Liver (tissue), 9 donors: ENCODE data around the gene RGS21. TPM values are rescaled to one million over a fixed set of nuclear protein-coding genes. Genes with fewer than 3 reads are reported as not detected.

Experiments
- DNase-seq: peaks from one replicate; pipeline ENCODE4 v3.0.0-alpha.2; 2017; ENCODE audit warnings: low spot score
- H3K27ac ChIP-seq, 2 donors: one replicate each; pipeline ENCODE4 v1.7.0; 2013; ENCODE audit warnings: inconsistent platforms in 2 of 2, low read length in 2 of 2, control low read depth in 1 of 2, low read depth in 1 of 2, mild to moderate bottlenecking in 1 of 2
- H3K27me3 ChIP-seq, 4 donors: one replicate each; pipeline versions ENCODE4 v1.6.1 to v1.7.0; 2013; ENCODE audit warnings: low read length in 3 of 4, inconsistent platforms in 1 of 4, mild to moderate bottlenecking in 1 of 4, moderate library complexity in 1 of 4; ENCODE audit not compliant: control insufficient read depth in 4 of 4, insufficient read depth in 4 of 4
- H3K36me3 ChIP-seq, 4 donors: one replicate each; pipeline versions ENCODE4 v1.6.1 to v1.7.0; 2013; ENCODE audit warnings: low read length in 3 of 4, mild to moderate bottlenecking in 3 of 4, low read depth in 1 of 4, moderate library complexity in 1 of 4; ENCODE audit not compliant: control insufficient read depth in 4 of 4, insufficient read depth in 3 of 4
- H3K4me1 ChIP-seq, 4 donors: one replicate each; pipeline versions ENCODE4 v1.6.1 to v1.7.0; 2013; ENCODE audit warnings: low read length in 3 of 4, mild to moderate bottlenecking in 3 of 4, moderate library complexity in 1 of 4; ENCODE audit not compliant: control insufficient read depth in 4 of 4, insufficient read depth in 4 of 4
- H3K4me3 ChIP-seq, 3 donors: one replicate each; pipeline versions ENCODE4 v1.6.1 to v1.7.0; 2013; ENCODE audit warnings: low read length in 3 of 3, control low read depth in 1 of 3, low read depth in 1 of 3, mild to moderate bottlenecking in 1 of 3
- H3K9ac ChIP-seq, 2 donors: one replicate each; pipeline ENCODE4 v1.7.0; 2013; ENCODE audit warnings: low read length in 2 of 2, mild to moderate bottlenecking in 2 of 2, moderate library complexity in 2 of 2, control low read depth in 1 of 2, low read depth in 1 of 2
- H3K9me3 ChIP-seq, 4 donors: one replicate each; pipeline versions ENCODE4 v1.6.1 to v1.7.0; 2013; ENCODE audit warnings: low read length in 3 of 4; ENCODE audit not compliant: control insufficient read depth in 4 of 4
- EGR1 ChIP-seq, 2 donors: IDR thresholded peaks; 2 replicates each; pipeline ENCODE4 v1.6.1; 2016 to 2018; ENCODE audit warnings: antibody characterized with exemption in 2 of 2, low read depth in 2 of 2
- FOXA1 ChIP-seq: IDR thresholded peaks from 2 replicates; pipeline ENCODE4 v1.6.1; 2016; ENCODE audit warnings: antibody characterized with exemption
- FOXA2 ChIP-seq: IDR thresholded peaks from 2 replicates; pipeline ENCODE4 v1.6.1; 2016; ENCODE audit warnings: antibody characterized with exemption
- GABPA ChIP-seq, 2 donors: IDR thresholded peaks in 1 of 2; conservative IDR thresholded peaks in 1 of 2; 2 replicates each; pipeline ENCODE4 v1.6.1; 2016; ENCODE audit warnings: antibody characterized with exemption in 2 of 2, mild to moderate bottlenecking in 1 of 2, moderate library complexity in 1 of 2
- HNF4A ChIP-seq, 2 donors: conservative IDR thresholded peaks; 2 replicates each; pipeline ENCODE4 v1.6.1; 2016; ENCODE audit warnings: antibody characterized with exemption in 2 of 2, mild to moderate bottlenecking in 2 of 2
- HNF4G ChIP-seq: IDR thresholded peaks from 2 replicates; pipeline ENCODE4 v1.6.1; 2016; ENCODE audit warnings: antibody characterized with exemption
- JUND ChIP-seq, 2 donors: IDR thresholded peaks; 2 replicates each; pipeline ENCODE4 v1.6.1; 2016; ENCODE audit warnings: antibody characterized with exemption in 2 of 2
- NR2F2 ChIP-seq: IDR thresholded peaks from 2 replicates; pipeline ENCODE4 v1.6.1; 2016; ENCODE audit warnings: antibody characterized with exemption
- RAD21 ChIP-seq, 2 donors: IDR thresholded peaks; 2 replicates each; pipeline ENCODE4 v1.6.1; 2016; ENCODE audit warnings: antibody characterized with exemption in 2 of 2, mild to moderate bottlenecking in 2 of 2
- RXRA ChIP-seq, 2 donors: IDR thresholded peaks; 2 replicates each; pipeline ENCODE4 v1.6.1; 2017 to 2018; ENCODE audit warnings: antibody characterized with exemption in 2 of 2, mild to moderate bottlenecking in 1 of 2
- SP1 ChIP-seq: IDR thresholded peaks from 2 replicates; pipeline ENCODE4 v1.6.1; 2018; ENCODE audit warnings: antibody characterized with exemption, mild to moderate bottlenecking
- TAF1 ChIP-seq: conservative IDR thresholded peaks from 2 replicates; pipeline ENCODE4 v1.6.1; 2016; ENCODE audit warnings: antibody characterized with exemption, mild to moderate bottlenecking
- YY1 ChIP-seq: IDR thresholded peaks from 2 replicates; pipeline ENCODE4 v1.6.1; 2016; ENCODE audit warnings: antibody characterized with exemption, mild to moderate bottlenecking
- WGBS: extraction: QIAGEN DNeasy Blood & Tissue Kit; methylation state at CpG from one replicate; pipeline ENCODE4 v1.1.7; 2013; 5-methylcytosine and 5-hydroxymethylcytosine counted together
- polyA plus RNA-seq, 2 donors: library from polyadenylated mRNA; stranded (reverse) in 1 of 2; unstranded in 1 of 2; fragments of 200-250 nt in 1 of 2; fragments of >200 nt in 1 of 2; fragmentation: Nextera tagmentation in 1 of 2; extraction: Ambion mirVana in 1 of 2; gene quantifications; one replicate each; pipeline versions ENCODE4 v1.2.1 to v1.2.3, GENCODE V29; 2013 to 2015
- total RNA-seq, 2 donors: library from RNA; depleted of rRNA; stranded (reverse); fragments of >200 nt; gene quantifications; one replicate each; pipeline ENCODE4 v1.2.3, GENCODE V29; 2014
- TF ChIP-seq, protein P1 (sequence below): IDR thresholded peaks from 2 replicates; pipeline ENCODE4 v1.6.1; 2016; ENCODE audit warnings: antibody characterized with exemption
- TF ChIP-seq, protein P2 (sequence below): fragments of 150-350 bp; IDR thresholded peaks from 2 replicates; pipeline ENCODE4 v1.5.1; 2017; ENCODE audit warnings: improper control_type of control experiment, low read depth, low read length; ENCODE audit not compliant: missing input control
- TF ChIP-seq, protein P3 (sequence below): IDR thresholded peaks from 2 replicates; pipeline ENCODE4 v1.6.1; 2016; ENCODE audit warnings: antibody characterized with exemption, mild to moderate bottlenecking
- TF ChIP-seq, protein P4 (sequence below): IDR thresholded peaks from 2 replicates; pipeline ENCODE4 v1.6.1; 2016; ENCODE audit warnings: antibody characterized with exemption
- TF ChIP-seq, protein P5 (sequence below): IDR thresholded peaks from 2 replicates; pipeline ENCODE4 v1.6.1; 2016; ENCODE audit warnings: antibody characterized with exemption
- donor health status: healthy.
- donor health status: healthy.
- donor health status: healthy.
- donor health status: healthy.
- donor health status: healthy.

Gene RGS21
- total and polyA plus RNA-seq, 4 donors: not detected

DNA sequence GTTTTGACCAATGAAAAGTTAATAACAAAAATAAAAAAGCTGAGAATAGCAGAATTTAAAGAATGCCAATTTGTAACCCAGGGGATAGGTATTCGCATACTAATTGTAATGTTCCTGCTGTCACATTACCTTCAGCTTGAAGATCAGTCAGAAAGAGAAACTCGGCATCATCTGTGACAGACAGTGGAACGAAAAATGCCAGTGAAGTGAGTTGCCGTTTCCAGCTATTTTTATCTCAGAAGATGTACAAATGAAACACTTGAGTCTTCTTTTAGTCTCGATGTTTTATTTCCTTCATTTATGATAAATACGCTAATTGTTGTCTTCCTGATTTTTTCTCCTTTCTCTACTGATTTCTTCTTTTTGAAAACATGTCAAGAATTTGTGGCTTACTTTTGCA is 26.1 kb downstream of the RGS21 start:
- Histone ChIP-seq H3K27ac (no peak overlapping the region), H3K27me3 (no peaks in the 10 kb centered on the region), H3K9ac (no peak overlapping the region), H3K4me1 (no peaks in the 10 kb centered on the region), H3K36me3 (no peaks in the 10 kb centered on the region), H3K9me3 (no peaks in the 10 kb centered on the region), H3K4me3 (no peak overlapping the region)
- DNase-seq: no peak
- TF ChIP-seq HNF4A (conservative IDR thresholded peaks at IDR 0.05) (no peak), RXRA (IDR thresholded peaks at IDR 0.05) (no peak), FOXA2 (no peak), HNF4G (no peak), RAD21 (IDR thresholded peaks at IDR 0.05) (no peak), TAF1 (no peak), FOXA1 (no peak), NR2F2 (no peak)
- TF ChIP-seq, protein P1, sequence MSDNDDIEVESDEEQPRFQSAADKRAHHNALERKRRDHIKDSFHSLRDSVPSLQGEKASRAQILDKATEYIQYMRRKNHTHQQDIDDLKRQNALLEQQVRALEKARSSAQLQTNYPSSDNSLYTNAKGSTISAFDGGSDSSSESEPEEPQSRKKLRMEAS: no peak
- TF ChIP-seq, protein P2, sequence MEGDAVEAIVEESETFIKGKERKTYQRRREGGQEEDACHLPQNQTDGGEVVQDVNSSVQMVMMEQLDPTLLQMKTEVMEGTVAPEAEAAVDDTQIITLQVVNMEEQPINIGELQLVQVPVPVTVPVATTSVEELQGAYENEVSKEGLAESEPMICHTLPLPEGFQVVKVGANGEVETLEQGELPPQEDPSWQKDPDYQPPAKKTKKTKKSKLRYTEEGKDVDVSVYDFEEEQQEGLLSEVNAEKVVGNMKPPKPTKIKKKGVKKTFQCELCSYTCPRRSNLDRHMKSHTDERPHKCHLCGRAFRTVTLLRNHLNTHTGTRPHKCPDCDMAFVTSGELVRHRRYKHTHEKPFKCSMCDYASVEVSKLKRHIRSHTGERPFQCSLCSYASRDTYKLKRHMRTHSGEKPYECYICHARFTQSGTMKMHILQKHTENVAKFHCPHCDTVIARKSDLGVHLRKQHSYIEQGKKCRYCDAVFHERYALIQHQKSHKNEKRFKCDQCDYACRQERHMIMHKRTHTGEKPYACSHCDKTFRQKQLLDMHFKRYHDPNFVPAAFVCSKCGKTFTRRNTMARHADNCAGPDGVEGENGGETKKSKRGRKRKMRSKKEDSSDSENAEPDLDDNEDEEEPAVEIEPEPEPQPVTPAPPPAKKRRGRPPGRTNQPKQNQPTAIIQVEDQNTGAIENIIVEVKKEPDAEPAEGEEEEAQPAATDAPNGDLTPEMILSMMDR: no peak
- WGBS: 66% methylated on average over 6 of the region's 6 CpGs

DNA sequence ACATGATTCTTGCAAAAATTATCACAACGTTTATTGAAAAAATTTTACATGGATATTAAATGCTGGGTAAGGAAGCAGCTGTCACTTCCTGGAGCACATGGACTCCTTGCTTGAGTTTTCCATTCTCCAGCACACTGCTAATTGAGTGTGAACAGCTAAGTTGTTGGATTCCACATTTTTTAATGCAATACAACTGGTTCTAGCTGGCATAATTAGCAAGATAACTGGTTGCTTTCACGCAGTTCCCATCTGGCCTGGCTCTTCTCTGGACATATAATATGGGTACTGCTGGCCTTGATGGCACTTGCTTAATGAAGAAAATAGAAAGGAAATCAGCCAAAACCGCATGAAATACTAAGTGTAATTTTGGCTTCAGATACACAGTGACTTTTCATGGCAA is 26.6 kb downstream of the RGS21 start:
- 50% methylated on average over 3 of the region's 3 CpGs for WGBS
- DNase-seq: no peak
- H3K9ac ChIP-seq: no peak overlapping the region
- H3K4me3 ChIP-seq: no peak overlapping the region
- TF ChIP-seq FOXA2 (no peak), RAD21 (IDR thresholded peaks at IDR 0.05) (no peak), SP1 (no peak), HNF4G (no peak), JUND (IDR thresholded peaks at IDR 0.05) (no peak), GABPA (IDR thresholded peaks at IDR 0.05 in 1 of 2, conservative IDR thresholded peaks at IDR 0.05 in 1 of 2) (no peak), NR2F2 (no peak), TAF1 (no peak), HNF4A (conservative IDR thresholded peaks at IDR 0.05) (no peak), FOXA1 (no peak), EGR1 (IDR thresholded peaks at IDR 0.05; ENCODE audit: low read depth in 2 of 2) (no peak), YY1 (no peak), RXRA (IDR thresholded peaks at IDR 0.05) (no peak)
- TF ChIP-seq, protein P1: no peak
- TF ChIP-seq, protein P2: no peak
- TF ChIP-seq, protein P3, sequence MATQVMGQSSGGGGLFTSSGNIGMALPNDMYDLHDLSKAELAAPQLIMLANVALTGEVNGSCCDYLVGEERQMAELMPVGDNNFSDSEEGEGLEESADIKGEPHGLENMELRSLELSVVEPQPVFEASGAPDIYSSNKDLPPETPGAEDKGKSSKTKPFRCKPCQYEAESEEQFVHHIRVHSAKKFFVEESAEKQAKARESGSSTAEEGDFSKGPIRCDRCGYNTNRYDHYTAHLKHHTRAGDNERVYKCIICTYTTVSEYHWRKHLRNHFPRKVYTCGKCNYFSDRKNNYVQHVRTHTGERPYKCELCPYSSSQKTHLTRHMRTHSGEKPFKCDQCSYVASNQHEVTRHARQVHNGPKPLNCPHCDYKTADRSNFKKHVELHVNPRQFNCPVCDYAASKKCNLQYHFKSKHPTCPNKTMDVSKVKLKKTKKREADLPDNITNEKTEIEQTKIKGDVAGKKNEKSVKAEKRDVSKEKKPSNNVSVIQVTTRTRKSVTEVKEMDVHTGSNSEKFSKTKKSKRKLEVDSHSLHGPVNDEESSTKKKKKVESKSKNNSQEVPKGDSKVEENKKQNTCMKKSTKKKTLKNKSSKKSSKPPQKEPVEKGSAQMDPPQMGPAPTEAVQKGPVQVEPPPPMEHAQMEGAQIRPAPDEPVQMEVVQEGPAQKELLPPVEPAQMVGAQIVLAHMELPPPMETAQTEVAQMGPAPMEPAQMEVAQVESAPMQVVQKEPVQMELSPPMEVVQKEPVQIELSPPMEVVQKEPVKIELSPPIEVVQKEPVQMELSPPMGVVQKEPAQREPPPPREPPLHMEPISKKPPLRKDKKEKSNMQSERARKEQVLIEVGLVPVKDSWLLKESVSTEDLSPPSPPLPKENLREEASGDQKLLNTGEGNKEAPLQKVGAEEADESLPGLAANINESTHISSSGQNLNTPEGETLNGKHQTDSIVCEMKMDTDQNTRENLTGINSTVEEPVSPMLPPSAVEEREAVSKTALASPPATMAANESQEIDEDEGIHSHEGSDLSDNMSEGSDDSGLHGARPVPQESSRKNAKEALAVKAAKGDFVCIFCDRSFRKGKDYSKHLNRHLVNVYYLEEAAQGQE: no peak
- TF ChIP-seq, protein P4, sequence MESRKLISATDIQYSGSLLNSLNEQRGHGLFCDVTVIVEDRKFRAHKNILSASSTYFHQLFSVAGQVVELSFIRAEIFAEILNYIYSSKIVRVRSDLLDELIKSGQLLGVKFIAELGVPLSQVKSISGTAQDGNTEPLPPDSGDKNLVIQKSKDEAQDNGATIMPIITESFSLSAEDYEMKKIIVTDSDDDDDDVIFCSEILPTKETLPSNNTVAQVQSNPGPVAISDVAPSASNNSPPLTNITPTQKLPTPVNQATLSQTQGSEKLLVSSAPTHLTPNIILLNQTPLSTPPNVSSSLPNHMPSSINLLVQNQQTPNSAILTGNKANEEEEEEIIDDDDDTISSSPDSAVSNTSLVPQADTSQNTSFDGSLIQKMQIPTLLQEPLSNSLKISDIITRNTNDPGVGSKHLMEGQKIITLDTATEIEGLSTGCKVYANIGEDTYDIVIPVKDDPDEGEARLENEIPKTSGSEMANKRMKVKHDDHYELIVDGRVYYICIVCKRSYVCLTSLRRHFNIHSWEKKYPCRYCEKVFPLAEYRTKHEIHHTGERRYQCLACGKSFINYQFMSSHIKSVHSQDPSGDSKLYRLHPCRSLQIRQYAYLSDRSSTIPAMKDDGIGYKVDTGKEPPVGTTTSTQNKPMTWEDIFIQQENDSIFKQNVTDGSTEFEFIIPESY: no peak
- TF ChIP-seq, protein P5, sequence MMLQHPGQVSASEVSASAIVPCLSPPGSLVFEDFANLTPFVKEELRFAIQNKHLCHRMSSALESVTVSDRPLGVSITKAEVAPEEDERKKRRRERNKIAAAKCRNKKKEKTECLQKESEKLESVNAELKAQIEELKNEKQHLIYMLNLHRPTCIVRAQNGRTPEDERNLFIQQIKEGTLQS: no peak
- no peak overlapping the region for H3K27ac ChIP-seq
- H3K9me3 ChIP-seq: no peaks in the 10 kb centered on the region
- no peaks in the 10 kb centered on the region for H3K36me3 ChIP-seq
- H3K4me1 ChIP-seq: no peaks in the 10 kb centered on the region
- no peaks in the 10 kb centered on the region for H3K27me3 ChIP-seq
